Right hindlimb (tissue), 1 donor: Measurements from ENCODE around the gene MGAT5B.
A peak's percentile ranks its signal among the peaks of the same experiment; 100 is the strongest.

Experiments used
- DNase-seq: peaks from one replicate; pipeline ENCODE4 v3.0.0-alpha.2; 2018

Gene MGAT5B

GRCh38 chr17:76906463-76906862, 38.3 kb downstream of the MGAT5B start:
- no peak for DNase-seq

DNA sequence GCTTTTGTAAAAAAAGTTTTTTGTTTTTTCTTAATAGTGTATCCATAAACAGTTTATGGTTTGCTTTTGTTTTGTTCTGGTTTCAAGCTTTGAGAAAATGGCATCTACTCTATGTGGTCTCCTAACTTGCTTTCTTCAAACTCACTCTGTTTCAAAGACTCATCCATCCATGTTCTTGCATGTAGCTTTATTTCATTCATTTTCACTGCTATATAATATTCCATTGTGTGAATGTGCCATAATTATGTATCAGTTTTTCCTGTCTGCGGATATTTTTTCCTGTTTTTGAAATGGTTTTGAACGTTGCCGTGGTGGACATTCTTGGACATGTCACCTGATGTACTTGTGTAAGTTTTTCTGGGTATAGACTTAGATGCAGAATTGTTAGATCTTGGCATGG, 39.1 kb downstream of the MGAT5B start:
- DNase-seq = no peak

- DNase-seq = peak; percentile 75
These were observed 42.0 kb downstream of the MGAT5B start for GRCh38 chr17:76909971-76910760.

DNA sequence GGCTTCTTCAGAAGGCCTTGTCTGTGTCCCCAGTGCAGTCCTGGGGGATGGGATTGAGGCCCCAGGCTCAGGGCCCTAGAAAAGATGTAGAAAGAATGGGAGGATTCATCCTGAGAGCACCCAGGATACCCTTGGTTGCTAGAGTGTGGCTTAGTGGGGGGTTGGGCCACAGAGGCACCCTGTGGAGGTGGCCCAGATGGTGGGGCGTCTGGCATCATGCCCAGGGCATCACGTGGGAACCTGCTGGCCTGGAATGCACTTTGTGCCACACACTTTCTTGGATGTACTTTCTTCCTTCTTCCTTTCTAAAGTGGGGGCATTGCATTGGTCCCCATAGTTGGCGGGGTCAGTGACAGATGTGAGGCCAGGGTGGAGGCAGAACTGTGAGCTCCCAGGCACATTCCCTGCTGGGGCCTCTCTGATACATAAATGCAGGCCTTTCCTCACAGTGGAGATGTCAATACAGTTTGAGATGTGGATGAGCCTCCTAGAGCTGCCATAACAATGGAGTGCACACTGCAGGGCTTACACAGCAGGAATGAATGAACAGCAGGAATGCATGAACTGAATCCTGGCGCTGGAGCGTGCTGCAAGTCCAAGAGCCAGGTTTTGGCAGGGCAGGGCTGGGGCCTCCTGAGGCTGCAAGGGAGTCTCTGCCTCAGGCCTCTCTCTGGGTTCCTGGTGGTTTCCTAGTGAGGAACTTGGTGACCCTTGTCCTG, 43.3 kb downstream of the MGAT5B start:
- DNase-seq = no peak

GRCh38 chr17:76912421-76913164, 44.4 kb downstream of the MGAT5B start:
- DNase-seq = no peak

GRCh38 chr17:76914937-76915336, 46.7 kb downstream of the MGAT5B start:
- DNase-seq = no peak

- DNase-seq = no peak
These were observed 47.8 kb downstream of the MGAT5B start for GRCh38 chr17:76915840-76916510.

DNA sequence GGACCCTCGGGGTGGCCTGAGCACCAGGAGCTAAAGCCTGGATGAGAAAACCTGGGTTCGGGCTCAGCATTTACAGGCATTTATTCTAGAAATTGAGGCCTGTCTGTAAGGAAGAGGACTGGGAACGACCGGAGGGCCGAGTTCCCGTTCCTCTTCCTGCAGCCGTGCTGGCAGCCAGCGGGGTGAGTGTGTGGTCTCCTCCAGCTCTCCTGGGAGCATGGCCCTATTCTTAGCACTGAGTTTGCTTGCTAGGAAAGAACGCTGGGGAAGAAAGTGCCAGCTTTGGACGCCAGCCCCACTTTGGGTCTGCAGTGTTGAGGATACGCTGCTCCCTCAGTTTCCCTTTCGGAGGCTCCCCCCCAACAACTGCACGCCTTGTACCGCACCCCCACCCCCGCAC, 49.6 kb downstream of the MGAT5B start:
- peak; percentile 47 for DNase-seq

DNA sequence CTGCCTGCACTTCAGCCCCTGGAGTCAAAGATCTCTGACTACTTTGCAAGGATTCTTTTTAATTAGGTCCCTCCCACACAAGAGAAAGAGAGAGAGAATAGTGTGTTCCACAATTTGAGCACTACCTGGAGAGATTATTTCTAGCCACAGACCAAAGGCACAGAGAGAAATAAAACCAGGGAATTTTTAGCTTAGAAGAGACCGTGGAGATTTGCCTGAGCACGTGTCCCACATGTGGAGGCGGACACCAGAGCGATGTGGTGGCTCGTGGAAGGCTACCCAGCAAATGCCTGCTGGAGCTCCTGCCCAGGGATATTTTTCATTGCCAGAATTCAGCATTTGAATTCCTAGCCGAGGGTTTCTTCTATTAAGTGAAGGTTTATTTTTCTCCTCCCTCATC, 50.6 kb downstream of the MGAT5B start:
- DNase-seq = no peak

- no peak for DNase-seq
These were observed 52.3 kb downstream of the MGAT5B start for GRCh38 chr17:76920364-76921139.

GRCh38 chr17:76921340-76922036, 53.3 kb downstream of the MGAT5B start:
- DNase-seq = no peak

GRCh38 chr17:76922084-76922483, 53.9 kb downstream of the MGAT5B start:
- no peak for DNase-seq

DNA sequence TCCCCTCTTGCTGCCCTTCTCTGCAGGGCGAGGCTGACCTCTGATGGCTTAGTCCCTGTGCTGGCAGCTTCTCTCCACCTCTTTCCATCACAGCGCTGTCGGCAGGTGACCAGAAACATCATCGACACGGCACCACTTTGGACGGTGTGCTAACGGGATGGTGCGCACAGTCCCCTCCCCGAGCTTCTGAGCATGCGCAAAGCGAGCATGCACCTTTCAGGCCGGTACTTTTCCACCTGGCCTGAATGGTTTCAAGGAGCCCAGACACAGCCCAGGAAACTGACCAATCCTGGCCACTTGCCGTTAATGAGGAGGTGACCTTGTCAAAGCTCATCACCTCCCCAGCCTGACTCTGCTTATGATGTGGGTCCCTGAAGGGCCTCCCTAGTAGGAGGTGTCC, 54.8 kb downstream of the MGAT5B start:
- DNase-seq = no peak

- DNase-seq = no peak
These were observed 55.3 kb downstream of the MGAT5B start for GRCh38 chr17:76923491-76923890.

- DNase-seq = no peak
These were observed 56.4 kb downstream of the MGAT5B start for GRCh38 chr17:76924345-76925342.

- DNase-seq = no peak
These were observed 57.3 kb downstream of the MGAT5B start for GRCh38 chr17:76925441-76925891.

DNA sequence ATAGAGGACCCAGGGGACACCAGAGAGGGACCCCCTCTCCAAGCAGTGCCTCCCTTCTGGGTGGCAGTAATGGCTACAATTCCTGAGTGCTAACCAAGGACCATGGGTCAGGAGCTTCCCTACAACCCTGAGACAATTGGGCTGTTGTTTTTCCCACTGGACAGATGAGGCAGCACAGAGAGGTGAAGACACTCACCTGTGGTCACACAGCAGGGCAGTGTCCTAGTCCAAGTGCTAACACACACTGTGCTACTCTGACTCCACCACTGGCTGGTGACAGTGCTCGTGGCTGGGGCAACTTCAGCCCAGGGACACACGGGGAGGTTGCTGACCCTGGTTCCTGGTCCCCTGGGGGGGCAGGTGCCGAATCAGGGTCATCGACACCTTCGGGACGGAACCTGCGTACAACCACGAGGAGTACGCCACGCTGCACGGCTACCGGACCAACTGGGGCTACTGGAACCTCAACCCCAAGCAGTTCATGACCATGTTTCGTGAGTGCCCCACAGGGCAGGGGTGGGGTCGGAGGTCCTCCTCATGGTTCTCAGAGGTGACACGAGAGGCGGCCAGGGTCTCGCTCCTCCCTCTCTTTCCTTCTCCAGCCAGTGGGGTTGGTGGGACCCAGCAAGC, 58.1 kb downstream of the MGAT5B start:
- no peak for DNase-seq

DNA sequence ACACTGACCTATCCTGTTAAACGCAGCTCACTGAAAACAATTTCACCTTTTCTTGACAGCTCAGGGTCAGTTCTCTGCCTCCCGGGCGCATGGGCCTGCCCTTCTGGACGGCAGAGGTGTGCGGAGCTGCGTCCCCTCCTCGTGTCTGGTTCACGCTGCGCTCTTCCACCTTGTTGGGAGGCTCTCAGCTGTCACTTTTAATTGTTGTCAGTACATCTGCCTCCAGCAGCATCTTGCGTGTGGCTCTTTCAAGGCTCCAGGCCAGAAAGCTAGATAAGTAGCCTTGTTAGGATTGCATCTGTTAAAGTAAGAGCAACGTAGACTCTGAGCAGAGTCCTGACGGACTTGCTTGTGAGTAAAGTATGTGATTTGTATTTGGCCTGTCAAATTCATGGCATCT, 59.4 kb downstream of the MGAT5B start:
- DNase-seq = no peak

- no peak for DNase-seq
These were observed 59.8 kb downstream of the MGAT5B start for GRCh38 chr17:76927982-76928381.

GRCh38 chr17:76929148-76929547, 60.9 kb downstream of the MGAT5B start:
- no peak for DNase-seq
